Osteoblast (primary cell): Measurements from ENCODE around the gene OMG. TPM values are rescaled to one million over a fixed set of nuclear protein-coding genes. Genes with fewer than 3 reads are reported as not detected.
"Not testable (repeated sequence)": the region's sequence is repeated elsewhere in the genome, so short reads cannot be mapped to it uniquely, and the experiment has no call there.

Source experiments
- DNase-seq: peaks from one replicate; pipeline ENCODE4 v3.0.0; 2011; ENCODE audit warnings: low spot score, mixed read lengths; ENCODE audit not compliant: insufficient read length; ENCODE audit errors: missing footprints
- H2AFZ ChIP-seq: 2 replicates; pipeline ENCODE4 v1.6.0; 2011; ENCODE audit warnings: mild to moderate bottlenecking, low read length
- H3K27ac ChIP-seq: 2 replicates; pipeline ENCODE4 v1.5.1; 2011; ENCODE audit warnings: mild to moderate bottlenecking, low read depth, low read length, moderate library complexity
- H3K27me3 ChIP-seq: 2 replicates; pipeline ENCODE4 v1.6.0; 2012; ENCODE audit warnings: mild to moderate bottlenecking, control low read depth, inconsistent platforms, low read length, moderate library complexity; ENCODE audit not compliant: insufficient read depth
- H3K36me3 ChIP-seq: 2 replicates; pipeline ENCODE4 v1.5.1; 2011; ENCODE audit warnings: mild to moderate bottlenecking, low read length, control low read depth, moderate library complexity; ENCODE audit not compliant: insufficient read depth
- H3K4me1 ChIP-seq: 2 replicates; pipeline ENCODE4 v1.5.1; 2011; ENCODE audit warnings: mild to moderate bottlenecking, low read length, control low read depth, moderate library complexity; ENCODE audit not compliant: insufficient read depth
- H3K4me2 ChIP-seq: 2 replicates; pipeline ENCODE4 v1.6.0; 2011; ENCODE audit warnings: mild to moderate bottlenecking, low read length; ENCODE audit not compliant: insufficient read depth
- H3K4me3 ChIP-seq: fragments of 200-600 bp; sonication (generic); 3 replicates; pipeline ENCODE4 v1.5.1; 2012; ENCODE audit warnings: mild to moderate bottlenecking, low read length, inconsistent platforms; ENCODE audit not compliant: insufficient read depth
- H3K79me2 ChIP-seq: 2 replicates; pipeline ENCODE4 v1.6.0; 2012; ENCODE audit warnings: mild to moderate bottlenecking, low read length, control low read depth, inconsistent platforms; ENCODE audit not compliant: insufficient read depth
- H3K9me3 ChIP-seq: 2 replicates; pipeline ENCODE4 v1.5.1; 2011; ENCODE audit warnings: low read depth, low read length, control low read depth
- H4K20me1 ChIP-seq: 2 replicates; pipeline ENCODE4 v1.6.0; 2012; ENCODE audit warnings: mild to moderate bottlenecking, low read length, control low read depth; ENCODE audit not compliant: insufficient read depth
- total RNA-seq: library from RNA; depleted of rRNA; stranded (reverse); fragments of >200 nt; gene quantifications from 2 replicates; pipeline ENCODE4 v1.2.3, GENCODE V29; 2012
- TF ChIP-seq, protein P1 (sequence below): IDR thresholded peaks from 2 replicates; pipeline ENCODE4 v1.5.1; 2011; ENCODE audit warnings: mild to moderate bottlenecking, low read depth, low read length, moderate library complexity; ENCODE audit errors: extremely low read depth

The OMG gene
- total RNA-seq, 1 donor: 0.72 TPM

DNA sequence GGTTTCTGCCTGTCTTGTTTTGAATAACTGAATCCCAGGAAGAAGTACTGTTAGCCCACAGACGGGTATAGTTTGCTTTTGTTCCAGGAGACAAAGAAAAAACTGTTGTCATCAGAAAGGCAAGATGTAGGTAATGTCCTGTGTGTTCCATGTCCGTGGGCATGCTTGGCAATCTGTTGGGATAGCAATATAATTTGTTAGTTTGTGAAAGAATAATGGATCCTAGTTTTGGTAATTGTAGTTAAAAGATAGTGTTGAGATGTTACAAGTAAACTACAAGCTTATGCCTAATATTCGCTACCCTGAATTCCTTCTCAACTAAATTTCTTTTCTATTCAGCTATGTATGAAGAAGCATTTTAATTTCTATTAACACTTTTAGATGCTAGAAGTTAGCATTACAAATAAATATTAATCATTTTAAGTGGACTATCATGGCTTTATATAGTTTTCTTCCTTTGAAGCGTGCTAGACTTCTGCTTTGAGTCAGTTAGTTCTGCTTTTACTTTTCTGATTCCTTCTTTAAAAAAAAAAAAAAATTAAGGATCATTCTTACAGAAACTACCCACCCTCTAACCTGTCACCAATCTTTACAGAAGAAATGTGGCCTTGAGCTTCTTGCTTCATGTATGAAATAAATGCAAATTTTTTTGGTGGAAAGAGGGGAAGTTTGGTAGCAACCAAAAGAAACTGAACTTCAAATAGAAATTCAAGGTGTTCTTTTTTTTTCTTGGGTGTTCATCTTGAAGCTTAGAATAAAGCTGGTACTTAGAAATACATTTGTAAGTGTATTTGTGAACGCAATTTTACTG lies 22.0 kb upstream of the OMG start:
- Histone ChIP-seq H3K36me3 (no peaks in the 10 kb centered on the region), H3K4me3 (no peak overlapping the region), H3K27ac (peak overlapping the region; percentile 54), H4K20me1 (no peaks in the 10 kb centered on the region), H3K4me2 (peak overlapping the region; percentile 10), H3K27me3 (no peaks in the 10 kb centered on the region), H2AFZ (no peak overlapping the region), H3K9me3 (no peaks in the 10 kb centered on the region), H3K4me1 (peaks cover 25% of the 10 kb centered on the region), H3K79me2 (peaks cover 22% of the 10 kb centered on the region)
- DNase-seq: no peak
- TF ChIP-seq, protein P1, sequence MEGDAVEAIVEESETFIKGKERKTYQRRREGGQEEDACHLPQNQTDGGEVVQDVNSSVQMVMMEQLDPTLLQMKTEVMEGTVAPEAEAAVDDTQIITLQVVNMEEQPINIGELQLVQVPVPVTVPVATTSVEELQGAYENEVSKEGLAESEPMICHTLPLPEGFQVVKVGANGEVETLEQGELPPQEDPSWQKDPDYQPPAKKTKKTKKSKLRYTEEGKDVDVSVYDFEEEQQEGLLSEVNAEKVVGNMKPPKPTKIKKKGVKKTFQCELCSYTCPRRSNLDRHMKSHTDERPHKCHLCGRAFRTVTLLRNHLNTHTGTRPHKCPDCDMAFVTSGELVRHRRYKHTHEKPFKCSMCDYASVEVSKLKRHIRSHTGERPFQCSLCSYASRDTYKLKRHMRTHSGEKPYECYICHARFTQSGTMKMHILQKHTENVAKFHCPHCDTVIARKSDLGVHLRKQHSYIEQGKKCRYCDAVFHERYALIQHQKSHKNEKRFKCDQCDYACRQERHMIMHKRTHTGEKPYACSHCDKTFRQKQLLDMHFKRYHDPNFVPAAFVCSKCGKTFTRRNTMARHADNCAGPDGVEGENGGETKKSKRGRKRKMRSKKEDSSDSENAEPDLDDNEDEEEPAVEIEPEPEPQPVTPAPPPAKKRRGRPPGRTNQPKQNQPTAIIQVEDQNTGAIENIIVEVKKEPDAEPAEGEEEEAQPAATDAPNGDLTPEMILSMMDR: no peak

DNA sequence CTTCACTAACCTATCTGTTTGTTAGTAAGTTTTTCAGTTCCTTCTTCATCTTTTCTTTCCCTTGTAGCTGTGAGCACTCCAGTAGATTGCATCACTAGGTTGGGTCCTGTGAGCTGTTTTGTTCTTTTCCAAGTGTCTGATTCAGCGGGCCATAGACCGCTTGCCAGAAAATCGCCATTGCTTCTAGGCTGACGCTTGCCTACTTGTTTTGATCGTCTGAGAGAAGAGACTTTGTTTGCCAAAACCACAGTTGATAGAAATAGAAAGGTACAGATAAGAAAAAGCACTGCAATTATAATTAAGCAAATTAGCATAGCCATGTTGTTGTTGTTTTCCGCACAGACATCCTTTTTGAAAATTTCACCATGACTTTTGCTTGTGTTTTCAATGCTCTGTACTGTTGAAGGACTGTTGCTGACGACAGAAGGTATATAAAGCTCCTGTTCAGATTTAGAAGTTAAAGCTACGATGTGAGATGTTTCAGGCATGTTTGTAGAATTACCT lies 21.3 kb upstream of the OMG start:
- Histone ChIP-seq H3K4me1 (peaks cover 32% of the 10 kb centered on the region), H3K36me3 (no peaks in the 10 kb centered on the region), H3K4me2 (peak overlapping the region; percentile 10), H3K27me3 (no peaks in the 10 kb centered on the region), H3K9me3 (no peaks in the 10 kb centered on the region), H2AFZ (no peak overlapping the region), H3K79me2 (peaks cover 22% of the 10 kb centered on the region), H3K4me3 (peak overlapping the region; percentile 9), H3K27ac (peak overlapping the region; percentile 54), H4K20me1 (no peaks in the 10 kb centered on the region)
- TF ChIP-seq, protein P1: no peak
- no peak for DNase-seq

DNA sequence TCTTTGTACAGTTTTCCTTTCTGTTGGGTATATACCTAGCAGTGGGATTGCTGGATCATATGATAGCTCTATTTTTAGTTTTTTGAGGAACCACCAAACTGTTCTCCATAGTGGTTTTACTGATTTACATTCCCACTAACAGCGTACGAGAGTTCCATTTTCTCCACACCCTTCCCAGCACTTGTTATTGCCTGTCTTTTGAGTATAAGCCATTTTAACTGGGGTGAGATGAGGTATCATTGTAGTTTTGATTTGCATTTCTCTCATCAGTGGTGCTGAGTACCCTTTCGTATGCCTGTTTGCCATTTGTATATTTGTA lies 17.7 kb upstream of the OMG start:
- Histone ChIP-seq H4K20me1 (no peaks in the 10 kb centered on the region), H2AFZ (no peak overlapping the region), H3K4me3 (no peak overlapping the region), H3K9me3 (no peaks in the 10 kb centered on the region), H3K36me3 (no peaks in the 10 kb centered on the region), H3K4me1 (peaks cover 21% of the 10 kb centered on the region), H3K4me2 (no peak overlapping the region), H3K27me3 (no peaks in the 10 kb centered on the region), H3K79me2 (peaks cover 22% of the 10 kb centered on the region), H3K27ac (no peak overlapping the region)
- no peak for DNase-seq
- TF ChIP-seq, protein P1: no peak

DNA sequence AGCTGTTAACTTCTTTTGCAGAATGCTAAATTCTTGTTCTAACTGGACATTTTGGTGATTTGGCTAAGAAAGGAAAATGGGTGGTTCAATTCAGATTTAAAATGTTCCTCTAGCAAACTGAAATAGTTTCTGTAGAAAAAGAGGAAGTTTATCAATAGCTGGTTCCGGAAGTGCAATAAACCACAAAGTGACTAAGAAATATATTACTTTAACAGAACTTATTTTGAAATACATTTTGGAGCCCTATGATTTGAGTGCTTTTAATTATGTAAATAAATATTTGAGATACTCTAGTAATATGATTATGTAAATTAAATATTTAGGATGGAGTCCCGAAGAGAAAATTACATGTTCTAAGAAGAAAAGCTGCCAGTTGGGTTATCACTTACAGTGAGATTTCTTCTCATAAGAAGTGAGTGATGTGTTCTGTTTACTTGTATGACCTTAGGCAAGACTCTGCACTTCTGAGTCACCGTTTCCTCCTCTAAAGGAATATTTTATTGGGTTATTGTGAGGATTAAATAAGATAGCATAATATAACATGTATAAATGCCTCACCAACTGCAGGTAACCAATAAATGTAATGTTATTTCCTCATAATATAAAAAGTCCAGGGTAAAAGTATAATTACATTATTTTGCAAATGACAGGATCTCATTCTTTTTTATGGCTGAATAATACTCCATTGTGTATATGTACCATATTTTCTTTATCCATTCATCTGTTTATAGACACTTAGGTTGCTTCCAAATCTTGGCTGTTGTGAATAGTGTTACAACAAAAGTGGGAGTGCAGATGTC lies 17.1 kb upstream of the OMG start, which contains the start of gene EVI2B:
Gene EVI2B, minus strand, starts transcription at position 73 of the 800 bp plus-strand sequence. CDS start 8,445 bp downstream, outside the sequence.
- H3K36me3 ChIP-seq: no peaks in the 10 kb centered on the region
- TF ChIP-seq, protein P1: no peak
- H3K4me3 ChIP-seq: no peak within 1 kb of the TSS
- peak within 1 kb of the TSS; percentile 55 for H3K4me2 ChIP-seq
- H4K20me1 ChIP-seq: no peaks in the 10 kb centered on the region
- H2AFZ ChIP-seq: no peak within 1 kb of the TSS
- H3K79me2 ChIP-seq: peaks cover 20% of the 10 kb centered on the region
- peak within 1 kb of the TSS; percentile 50 for H3K27ac ChIP-seq
- no peaks in the 10 kb centered on the region for H3K9me3 ChIP-seq
- no peaks in the 10 kb centered on the region for H3K27me3 ChIP-seq
- peaks cover 21% of the 10 kb centered on the region for H3K4me1 ChIP-seq
- no peak for DNase-seq

DNA sequence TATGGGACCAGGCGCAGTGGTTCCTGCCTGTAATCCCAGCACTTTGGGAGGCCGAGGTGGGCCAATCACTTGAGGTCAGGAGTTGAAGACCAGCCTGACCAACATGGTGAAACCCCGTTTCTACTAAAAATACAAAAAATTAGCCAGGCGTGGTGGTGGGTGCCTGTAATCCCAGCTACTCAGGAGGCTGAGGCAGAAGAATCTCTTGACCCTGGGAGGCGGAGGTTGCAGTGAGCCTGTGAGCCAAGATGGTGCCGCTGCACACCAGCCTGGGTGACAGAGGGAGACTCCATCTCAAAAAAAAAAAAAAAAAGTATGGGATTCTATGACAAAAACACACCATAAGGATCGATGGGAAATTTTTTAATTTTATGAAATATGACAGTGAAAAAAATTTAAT lies 15.2 kb upstream of the OMG start:
- H3K4me3 ChIP-seq, H4K20me1 ChIP-seq, H3K9me3 ChIP-seq, H3K4me2 ChIP-seq, H2AFZ ChIP-seq, DNase-seq, H3K27me3 ChIP-seq, H3K36me3 ChIP-seq, H3K27ac ChIP-seq: not testable (repeated sequence)
- peaks cover 16% of the 10 kb centered on the region for H3K4me1 ChIP-seq
- peaks cover 12% of the 10 kb centered on the region for H3K79me2 ChIP-seq
